ENCODE data around the gene GPC3.

DNA sequence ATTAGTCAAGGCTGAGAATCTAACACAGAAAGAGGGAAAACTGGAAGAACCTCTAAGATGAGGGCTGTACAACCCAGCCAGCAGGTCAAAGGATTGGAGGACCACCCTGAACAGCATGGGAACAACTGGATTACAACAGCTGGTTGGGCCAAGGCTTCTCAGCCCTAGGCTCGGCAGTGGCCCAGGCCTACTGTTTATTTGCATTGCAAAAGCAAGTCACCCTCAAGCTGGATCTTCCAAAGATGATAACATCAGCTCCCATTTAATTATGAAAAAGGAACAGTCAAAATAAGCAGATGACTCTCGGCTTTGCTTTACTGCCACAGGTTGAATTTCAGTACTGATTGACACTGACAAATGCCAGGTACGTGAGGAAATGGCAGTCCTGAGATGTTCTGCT is 61.8 kb downstream of the GPC3 start:
- no peak for TF ChIP-seq RAD21 (conservative IDR thresholded peaks at IDR 0.05 in 1 of 2, IDR thresholded peaks at IDR 0.05 in 1 of 2)
- no peak for TF ChIP-seq BHLHE40 (IDR thresholded peaks at IDR 0.05; ENCODE audit: low read depth, low read length)
- TF ChIP-seq, protein P1, sequence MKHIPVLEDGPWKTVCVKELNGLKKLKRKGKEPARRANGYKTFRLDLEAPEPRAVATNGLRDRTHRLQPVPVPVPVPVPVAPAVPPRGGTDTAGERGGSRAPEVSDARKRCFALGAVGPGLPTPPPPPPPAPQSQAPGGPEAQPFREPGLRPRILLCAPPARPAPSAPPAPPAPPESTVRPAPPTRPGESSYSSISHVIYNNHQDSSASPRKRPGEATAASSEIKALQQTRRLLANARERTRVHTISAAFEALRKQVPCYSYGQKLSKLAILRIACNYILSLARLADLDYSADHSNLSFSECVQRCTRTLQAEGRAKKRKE (CRISPR knock-in tag; IDR thresholded peaks at IDR 0.05; ENCODE audit: low read depth) = no peak
